ENCODE results near the gene GRAMD1C.

GRAMD1C gene

GRCh38 chr3:113890256-113890900, 51.8 kb downstream of the GRAMD1C start:
- DNase-seq (ENCODE audit: low read depth in 1 of 2, low spot score in 1 of 2) = no peak
- TF ChIP-seq REST (IDR thresholded peaks at IDR 0.05; ENCODE audit: insufficient replicate concordance, low read depth) (no peak), GABPA (IDR thresholded peaks at IDR 0.05; ENCODE audit: low read depth) (no peak), POLR2AphosphoS5 (IDR thresholded peaks at IDR 0.05; ENCODE audit: low read depth) (no peak), SPI1 (IDR thresholded peaks at IDR 0.05; ENCODE audit: borderline replicate concordance, low read depth) (no peak)
- TF ChIP-seq, protein P1, sequence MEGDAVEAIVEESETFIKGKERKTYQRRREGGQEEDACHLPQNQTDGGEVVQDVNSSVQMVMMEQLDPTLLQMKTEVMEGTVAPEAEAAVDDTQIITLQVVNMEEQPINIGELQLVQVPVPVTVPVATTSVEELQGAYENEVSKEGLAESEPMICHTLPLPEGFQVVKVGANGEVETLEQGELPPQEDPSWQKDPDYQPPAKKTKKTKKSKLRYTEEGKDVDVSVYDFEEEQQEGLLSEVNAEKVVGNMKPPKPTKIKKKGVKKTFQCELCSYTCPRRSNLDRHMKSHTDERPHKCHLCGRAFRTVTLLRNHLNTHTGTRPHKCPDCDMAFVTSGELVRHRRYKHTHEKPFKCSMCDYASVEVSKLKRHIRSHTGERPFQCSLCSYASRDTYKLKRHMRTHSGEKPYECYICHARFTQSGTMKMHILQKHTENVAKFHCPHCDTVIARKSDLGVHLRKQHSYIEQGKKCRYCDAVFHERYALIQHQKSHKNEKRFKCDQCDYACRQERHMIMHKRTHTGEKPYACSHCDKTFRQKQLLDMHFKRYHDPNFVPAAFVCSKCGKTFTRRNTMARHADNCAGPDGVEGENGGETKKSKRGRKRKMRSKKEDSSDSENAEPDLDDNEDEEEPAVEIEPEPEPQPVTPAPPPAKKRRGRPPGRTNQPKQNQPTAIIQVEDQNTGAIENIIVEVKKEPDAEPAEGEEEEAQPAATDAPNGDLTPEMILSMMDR (IDR thresholded peaks at IDR 0.05; ENCODE audit: insufficient read depth, low read length) = no peak
- no peak overlapping the region for H3K27ac ChIP-seq (replicated peaks)
- H3K4me3 ChIP-seq (replicated peaks; ENCODE audit: insufficient read depth, low read length) = no peak overlapping the region
- H3K27me3 ChIP-seq (ENCODE audit: insufficient read depth, poor library complexity, severe bottlenecking) = no peaks in the 10 kb centered on the region

GRCh38 chr3:113894927-113895326, 56.3 kb downstream of the GRAMD1C start:
- TF ChIP-seq REST (IDR thresholded peaks at IDR 0.05; ENCODE audit: insufficient replicate concordance, low read depth) (no peak), GABPA (IDR thresholded peaks at IDR 0.05; ENCODE audit: low read depth) (no peak), SPI1 (IDR thresholded peaks at IDR 0.05; ENCODE audit: borderline replicate concordance, low read depth) (no peak), POLR2AphosphoS5 (IDR thresholded peaks at IDR 0.05; ENCODE audit: low read depth) (no peak)
- TF ChIP-seq, protein P1 (IDR thresholded peaks at IDR 0.05; ENCODE audit: insufficient read depth, low read length) = no peak
- DNase-seq (ENCODE audit: low read depth in 1 of 2, low spot score in 1 of 2) = no peak
- H3K27me3 ChIP-seq (ENCODE audit: insufficient read depth, poor library complexity, severe bottlenecking) = no peaks in the 10 kb centered on the region
- H3K4me3 ChIP-seq (replicated peaks; ENCODE audit: insufficient read depth, low read length) = no peak overlapping the region
- H3K27ac ChIP-seq (replicated peaks) = no peak overlapping the region

GRCh38 chr3:113895964-113896363, 57.4 kb downstream of the GRAMD1C start:
- TF ChIP-seq SPI1 (IDR thresholded peaks at IDR 0.05; ENCODE audit: borderline replicate concordance, low read depth) (no peak), GABPA (IDR thresholded peaks at IDR 0.05; ENCODE audit: low read depth) (no peak), POLR2AphosphoS5 (IDR thresholded peaks at IDR 0.05; ENCODE audit: low read depth) (no peak), REST (IDR thresholded peaks at IDR 0.05; ENCODE audit: insufficient replicate concordance, low read depth) (no peak)
- TF ChIP-seq, protein P1 (IDR thresholded peaks at IDR 0.05; ENCODE audit: insufficient read depth, low read length) = no peak
- Histone ChIP-seq H3K4me3 (replicated peaks; ENCODE audit: insufficient read depth, low read length) (no peak overlapping the region), H3K27ac (replicated peaks) (no peak overlapping the region), H3K27me3 (ENCODE audit: insufficient read depth, poor library complexity, severe bottlenecking) (no peaks in the 10 kb centered on the region)
- DNase-seq (ENCODE audit: low read depth in 1 of 2, low spot score in 1 of 2) = no peak

All from HL-60 (cell line).